A673 (cell line): ENCODE data around the gene DACH2.

Source experiments
- CTCF ChIP-seq: fragments of 300-800, 200-600 bp; sonication (generic); conservative IDR thresholded peaks from 2 replicates; pipeline ENCODE4 v1.5.1; 2017; ENCODE audit warnings: low read depth, mild to moderate bottlenecking, antibody characterized with exemption, low read length, moderate library complexity, mixed read lengths
- EZH2 ChIP-seq: fragments of 200-600 bp; sonication (generic); IDR thresholded peaks from 2 replicates; pipeline ENCODE4 v1.6.1; 2017; ENCODE audit warnings: borderline replicate concordance, low read depth, mild to moderate bottlenecking, mixed read lengths, antibody characterized with exemption, low read length; ENCODE audit not compliant: poor library complexity, severe bottlenecking

- TF ChIP-seq CTCF = peak; percentile 72
- TF ChIP-seq EZH2 = no peak
Observed at GRCh38 chrX:86133761-86134160, 14.5 kb upstream of the DACH2 start.
